Mammary epithelial cell (primary cell): Measurements from ENCODE around the gene BMI1.

Experiments
- EZH2 ChIP-seq: IDR thresholded peaks from 2 replicates; pipeline ENCODE4 v1.6.1; 2012; ENCODE audit warnings: low read length, inconsistent platforms, borderline replicate concordance
- TF ChIP-seq, protein P1 (sequence below), 2 donors: IDR thresholded peaks in 1 of 2; conservative IDR thresholded peaks in 1 of 2; 2 replicates each; pipeline ENCODE4 v1.5.1; 2011 to 2012; ENCODE audit warnings: inconsistent platforms in 2 of 2, low read length in 2 of 2, mild to moderate bottlenecking in 2 of 2, control low read depth in 1 of 2, low read depth in 1 of 2; ENCODE audit not compliant: insufficient read depth in 1 of 2; ENCODE audit errors: extremely low read depth in 1 of 2

DNA sequence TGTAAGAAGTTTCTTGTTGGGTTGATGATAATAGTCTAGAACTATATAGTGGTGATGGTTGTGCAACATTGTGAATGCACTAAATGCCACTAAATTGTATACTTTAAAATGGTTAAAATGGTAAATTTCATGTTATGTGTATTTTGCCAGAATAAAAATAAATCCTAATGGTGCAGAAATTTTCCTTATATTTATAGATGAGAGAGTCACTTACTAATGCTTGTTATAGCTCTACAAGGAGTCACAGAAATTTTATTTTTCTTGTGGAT is 45.5 kb downstream of the BMI1 start:
- TF ChIP-seq, protein P1, sequence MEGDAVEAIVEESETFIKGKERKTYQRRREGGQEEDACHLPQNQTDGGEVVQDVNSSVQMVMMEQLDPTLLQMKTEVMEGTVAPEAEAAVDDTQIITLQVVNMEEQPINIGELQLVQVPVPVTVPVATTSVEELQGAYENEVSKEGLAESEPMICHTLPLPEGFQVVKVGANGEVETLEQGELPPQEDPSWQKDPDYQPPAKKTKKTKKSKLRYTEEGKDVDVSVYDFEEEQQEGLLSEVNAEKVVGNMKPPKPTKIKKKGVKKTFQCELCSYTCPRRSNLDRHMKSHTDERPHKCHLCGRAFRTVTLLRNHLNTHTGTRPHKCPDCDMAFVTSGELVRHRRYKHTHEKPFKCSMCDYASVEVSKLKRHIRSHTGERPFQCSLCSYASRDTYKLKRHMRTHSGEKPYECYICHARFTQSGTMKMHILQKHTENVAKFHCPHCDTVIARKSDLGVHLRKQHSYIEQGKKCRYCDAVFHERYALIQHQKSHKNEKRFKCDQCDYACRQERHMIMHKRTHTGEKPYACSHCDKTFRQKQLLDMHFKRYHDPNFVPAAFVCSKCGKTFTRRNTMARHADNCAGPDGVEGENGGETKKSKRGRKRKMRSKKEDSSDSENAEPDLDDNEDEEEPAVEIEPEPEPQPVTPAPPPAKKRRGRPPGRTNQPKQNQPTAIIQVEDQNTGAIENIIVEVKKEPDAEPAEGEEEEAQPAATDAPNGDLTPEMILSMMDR (conservative IDR thresholded peaks at IDR 0.05 in 1 of 2, IDR thresholded peaks at IDR 0.05 in 1 of 2; ENCODE audit: extremely low read depth in 1 of 2, insufficient read depth in 1 of 2, low read depth in 1 of 2, low read length in 2 of 2) = no peak
- no peak for TF ChIP-seq EZH2
